Mesendoderm (in vitro differentiated cells): ENCODE measurements around the gene DSCAML1.

Source experiments
- DNase-seq: peaks from one replicate; pipeline ENCODE4 v3.0.0; 2013
- H2AK5ac ChIP-seq: 2 replicates; pipeline ENCODE4 v1.6.1; 2013; ENCODE audit warnings: low read length, inconsistent platforms
- H2BK120ac ChIP-seq: 2 replicates; pipeline ENCODE4 v1.6.1; 2013; ENCODE audit warnings: low read depth, mild to moderate bottlenecking, low read length, moderate library complexity, mixed read lengths
- H2BK15ac ChIP-seq: replicated peaks from 2 replicates; pipeline ENCODE4 v1.6.1; 2013; ENCODE audit warnings: low read depth, mild to moderate bottlenecking, moderate library complexity
- H2BK5ac ChIP-seq: 2 replicates; pipeline ENCODE4 v1.6.1; 2013; ENCODE audit warnings: low read length, inconsistent platforms
- H3K18ac ChIP-seq: 2 replicates; pipeline ENCODE4 v1.6.1; 2013; ENCODE audit warnings: mild to moderate bottlenecking, low read length, mixed read lengths
- H3K23ac ChIP-seq: one replicate; pipeline ENCODE4 v1.6.1; 2013; ENCODE audit warnings: low read length
- H3K27ac ChIP-seq: 2 replicates; pipeline ENCODE4 v1.5.1; 2013; ENCODE audit warnings: low read depth, mild to moderate bottlenecking, inconsistent platforms, low read length, moderate library complexity
- H3K27me3 ChIP-seq: 2 replicates; pipeline ENCODE4 v1.6.1; 2013; ENCODE audit warnings: low read length, control low read depth, mild to moderate bottlenecking, inconsistent platforms; ENCODE audit not compliant: insufficient read depth, poor library complexity
- H3K36me3 ChIP-seq: 2 replicates; pipeline ENCODE4 v1.6.1; 2013; ENCODE audit warnings: low read length, inconsistent platforms; ENCODE audit not compliant: control insufficient read depth, insufficient read depth
- H3K4ac ChIP-seq: one replicate; pipeline ENCODE4 v1.6.1; 2013; ENCODE audit warnings: low read depth, mild to moderate bottlenecking, low read length, moderate library complexity
- H3K4me1 ChIP-seq: 2 replicates; pipeline ENCODE4 v1.6.1; 2013; ENCODE audit warnings: low read depth, low read length, inconsistent platforms; ENCODE audit not compliant: control insufficient read depth
- H3K4me2 ChIP-seq: 2 replicates; pipeline ENCODE4 v1.6.1; 2013; ENCODE audit warnings: low read length
- H3K4me3 ChIP-seq: 2 replicates; pipeline ENCODE4 v1.5.1; 2013; ENCODE audit warnings: mild to moderate bottlenecking, low read length
- H3K56ac ChIP-seq: one replicate; pipeline ENCODE4 v1.6.1; 2013; ENCODE audit warnings: low read length
- H3K79me1 ChIP-seq: 2 replicates; pipeline ENCODE4 v1.6.1; 2013; ENCODE audit warnings: low read length, inconsistent platforms
- H3K79me2 ChIP-seq: 2 replicates; pipeline ENCODE4 v1.6.1; 2013; ENCODE audit warnings: mild to moderate bottlenecking, low read length; ENCODE audit not compliant: control insufficient read depth, insufficient read depth
- H3K9ac ChIP-seq: 2 replicates; pipeline ENCODE4 v1.6.1; 2013; ENCODE audit warnings: low read length, inconsistent platforms
- H4K5ac ChIP-seq: one replicate; pipeline ENCODE4 v1.6.1; 2013; ENCODE audit warnings: low read length
- H4K8ac ChIP-seq: one replicate; pipeline ENCODE4 v1.6.1; 2013; ENCODE audit warnings: low read depth, mild to moderate bottlenecking, control low read depth, low read length, moderate library complexity
- WGBS: extraction: QIAGEN DNeasy Blood & Tissue Kit; methylation state at CpG from one replicate; pipeline ENCODE4 v1.1.7; 2013; ENCODE audit warnings: low lambda C conversion rate, missing lambda C conversion rate; ENCODE audit not compliant: insufficient coverage; ENCODE audit errors: extremely low coverage; 5-methylcytosine and 5-hydroxymethylcytosine counted together

The DSCAML1 gene

GRCh38 chr11:117684731-117685130, 112.3 kb downstream of the DSCAML1 start:
- H3K4ac ChIP-seq: no peak overlapping the region
- no peak overlapping the region for H2AK5ac ChIP-seq
- H3K4me2 ChIP-seq: no peak overlapping the region
- no peak overlapping the region for H4K5ac ChIP-seq
- no peak overlapping the region for H3K27ac ChIP-seq
- no peak overlapping the region for H3K4me3 ChIP-seq
- no peaks in the 10 kb centered on the region for H3K79me1 ChIP-seq
- no peaks in the 10 kb centered on the region for H3K79me2 ChIP-seq
- WGBS: no CpG with 5 or more reads among the region's 4 CpGs
- H3K56ac ChIP-seq: no peak overlapping the region
- H3K27me3 ChIP-seq: no peaks in the 10 kb centered on the region
- H2BK5ac ChIP-seq: no peak overlapping the region
- no peak overlapping the region for H4K8ac ChIP-seq
- H2BK15ac ChIP-seq: no peak overlapping the region
- DNase-seq: no peak
- no peaks in the 10 kb centered on the region for H3K4me1 ChIP-seq
- no peak overlapping the region for H3K9ac ChIP-seq
- H3K18ac ChIP-seq: no peak overlapping the region
- no peak overlapping the region for H2BK120ac ChIP-seq
- H3K23ac ChIP-seq: no peak overlapping the region
- H3K36me3 ChIP-seq: no peaks in the 10 kb centered on the region

GRCh38 chr11:117684111-117684510, 112.9 kb downstream of the DSCAML1 start:
- Histone ChIP-seq H3K4me2 (no peak overlapping the region), H2BK120ac (no peak overlapping the region), H3K18ac (no peak overlapping the region), H2AK5ac (no peak overlapping the region), H3K4me3 (no peak overlapping the region), H3K9ac (no peak overlapping the region), H3K27ac (no peak overlapping the region), H3K79me1 (no peaks in the 10 kb centered on the region), H3K36me3 (no peaks in the 10 kb centered on the region), H2BK15ac (no peak overlapping the region), H2BK5ac (no peak overlapping the region), H3K79me2 (no peaks in the 10 kb centered on the region), H3K4ac (no peak overlapping the region), H3K56ac (no peak overlapping the region), H3K27me3 (no peaks in the 10 kb centered on the region), H3K23ac (no peak overlapping the region), H4K8ac (no peak overlapping the region), H4K5ac (no peak overlapping the region), H3K4me1 (no peaks in the 10 kb centered on the region)
- no peak for DNase-seq
- WGBS: no CpG with 5 or more reads among the region's 3 CpGs

GRCh38 chr11:117681438-117681837, 115.6 kb downstream of the DSCAML1 start:
- no peak for DNase-seq
- H3K79me2 ChIP-seq: no peaks in the 10 kb centered on the region
- no peak overlapping the region for H4K8ac ChIP-seq
- no peak overlapping the region for H3K4me3 ChIP-seq
- H3K23ac ChIP-seq: no peak overlapping the region
- no peak overlapping the region for H2BK120ac ChIP-seq
- no peaks in the 10 kb centered on the region for H3K79me1 ChIP-seq
- no peak overlapping the region for H3K4ac ChIP-seq
- H3K9ac ChIP-seq: no peak overlapping the region
- no peaks in the 10 kb centered on the region for H3K27me3 ChIP-seq
- no peak overlapping the region for H2BK5ac ChIP-seq
- H3K4me2 ChIP-seq: no peak overlapping the region
- H3K36me3 ChIP-seq: no peaks in the 10 kb centered on the region
- no peak overlapping the region for H4K5ac ChIP-seq
- no peaks in the 10 kb centered on the region for H3K4me1 ChIP-seq
- H2AK5ac ChIP-seq: no peak overlapping the region
- H3K18ac ChIP-seq: no peak overlapping the region
- WGBS: no CpG with 5 or more reads among the region's 1 CpG
- H3K56ac ChIP-seq: no peak overlapping the region
- no peak overlapping the region for H2BK15ac ChIP-seq
- H3K27ac ChIP-seq: no peak overlapping the region

- Histone ChIP-seq H3K27ac (no peak overlapping the region), H3K79me1 (no peaks in the 10 kb centered on the region), H4K5ac (no peak overlapping the region), H2BK15ac (no peak overlapping the region), H3K4ac (no peak overlapping the region), H3K9ac (no peak overlapping the region), H2AK5ac (no peak overlapping the region), H2BK120ac (no peak overlapping the region), H3K4me3 (no peak overlapping the region), H3K18ac (no peak overlapping the region), H3K4me2 (no peak overlapping the region), H3K56ac (no peak overlapping the region), H3K36me3 (no peaks in the 10 kb centered on the region), H3K79me2 (no peaks in the 10 kb centered on the region), H3K4me1 (no peaks in the 10 kb centered on the region), H3K27me3 (no peaks in the 10 kb centered on the region), H4K8ac (no peak overlapping the region), H2BK5ac (no peak overlapping the region), H3K23ac (no peak overlapping the region)
- no CpG with 5 or more reads among the region's 3 CpGs for WGBS
- peak; percentile 25 for DNase-seq
Observed at GRCh38 chr11:117679461-117679860, 117.6 kb downstream of the DSCAML1 start.

GRCh38 chr11:117678658-117679406, 118.2 kb downstream of the DSCAML1 start:
- no CpG with 5 or more reads among the region's 18 CpGs for WGBS
- no peak for DNase-seq
- H3K27me3 ChIP-seq: no peaks in the 10 kb centered on the region
- no peak overlapping the region for H2BK5ac ChIP-seq
- no peak overlapping the region for H3K9ac ChIP-seq
- no peak overlapping the region for H3K4ac ChIP-seq
- H3K23ac ChIP-seq: no peak overlapping the region
- no peak overlapping the region for H2BK15ac ChIP-seq
- no peak overlapping the region for H4K8ac ChIP-seq
- no peak overlapping the region for H2BK120ac ChIP-seq
- no peak overlapping the region for H3K4me2 ChIP-seq
- H3K56ac ChIP-seq: no peak overlapping the region
- H3K4me3 ChIP-seq: no peak overlapping the region
- H2AK5ac ChIP-seq: peak overlapping the region; percentile 33
- no peaks in the 10 kb centered on the region for H3K4me1 ChIP-seq
- H3K36me3 ChIP-seq: no peaks in the 10 kb centered on the region
- no peak overlapping the region for H3K18ac ChIP-seq
- no peaks in the 10 kb centered on the region for H3K79me2 ChIP-seq
- H3K27ac ChIP-seq: no peak overlapping the region
- H4K5ac ChIP-seq: no peak overlapping the region
- no peaks in the 10 kb centered on the region for H3K79me1 ChIP-seq
